ENCODE results near the gene ATAD3C.
"Not testable (repeated sequence)": the region's sequence is repeated elsewhere in the genome, so short reads cannot be mapped to it uniquely, and the experiment has no call there.

DNA sequence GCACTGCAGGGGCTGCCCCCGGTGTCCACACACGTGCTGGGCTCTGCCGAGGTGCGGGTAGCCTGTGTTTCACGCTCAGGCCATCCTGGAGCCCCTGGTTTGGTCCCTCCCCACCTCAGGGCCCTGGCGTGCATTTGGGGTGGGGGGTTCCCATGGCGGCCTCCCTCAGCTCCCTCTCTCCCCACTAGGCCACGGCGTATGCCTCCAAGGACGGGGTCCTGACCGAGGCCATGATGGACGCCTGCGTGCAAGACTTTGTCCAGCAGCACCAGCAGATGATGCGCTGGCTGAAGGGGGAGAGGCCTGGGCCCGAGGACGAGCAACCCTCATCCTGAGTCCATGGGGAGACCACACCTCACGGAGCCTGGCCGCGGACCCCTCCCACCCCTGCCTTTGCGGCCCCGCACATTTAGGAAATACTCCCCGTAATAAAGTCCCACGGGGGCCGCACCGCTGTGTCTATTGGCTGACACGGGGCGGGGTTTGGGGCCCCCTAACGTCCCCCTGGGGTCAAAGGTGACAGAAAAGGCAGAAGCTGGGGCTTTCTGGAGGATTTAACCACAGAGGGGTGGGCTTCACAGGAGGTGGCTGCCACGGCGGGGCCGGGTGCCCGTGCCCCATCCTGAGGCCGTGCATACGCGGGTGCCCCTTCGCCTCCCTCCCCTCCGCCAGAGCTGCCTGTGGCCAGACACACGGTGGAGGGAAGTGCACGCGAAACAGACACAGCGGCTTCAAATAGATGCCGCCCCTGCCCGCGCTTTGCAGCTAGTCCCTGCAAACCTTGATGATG is 18.9 kb downstream of the ATAD3C start:
- TF ChIP-seq, protein P1, sequence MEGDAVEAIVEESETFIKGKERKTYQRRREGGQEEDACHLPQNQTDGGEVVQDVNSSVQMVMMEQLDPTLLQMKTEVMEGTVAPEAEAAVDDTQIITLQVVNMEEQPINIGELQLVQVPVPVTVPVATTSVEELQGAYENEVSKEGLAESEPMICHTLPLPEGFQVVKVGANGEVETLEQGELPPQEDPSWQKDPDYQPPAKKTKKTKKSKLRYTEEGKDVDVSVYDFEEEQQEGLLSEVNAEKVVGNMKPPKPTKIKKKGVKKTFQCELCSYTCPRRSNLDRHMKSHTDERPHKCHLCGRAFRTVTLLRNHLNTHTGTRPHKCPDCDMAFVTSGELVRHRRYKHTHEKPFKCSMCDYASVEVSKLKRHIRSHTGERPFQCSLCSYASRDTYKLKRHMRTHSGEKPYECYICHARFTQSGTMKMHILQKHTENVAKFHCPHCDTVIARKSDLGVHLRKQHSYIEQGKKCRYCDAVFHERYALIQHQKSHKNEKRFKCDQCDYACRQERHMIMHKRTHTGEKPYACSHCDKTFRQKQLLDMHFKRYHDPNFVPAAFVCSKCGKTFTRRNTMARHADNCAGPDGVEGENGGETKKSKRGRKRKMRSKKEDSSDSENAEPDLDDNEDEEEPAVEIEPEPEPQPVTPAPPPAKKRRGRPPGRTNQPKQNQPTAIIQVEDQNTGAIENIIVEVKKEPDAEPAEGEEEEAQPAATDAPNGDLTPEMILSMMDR (IDR thresholded peaks at IDR 0.05), result not testable (repeated sequence)
- not testable (repeated sequence) for TF ChIP-seq POLR2AphosphoS5 (IDR thresholded peaks at IDR 0.05; ENCODE audit: low read depth, low read length)

Data from Panc1 (cell line).